ENCODE data around the gene ASPA. TPM values are rescaled to one million over a fixed set of nuclear protein-coding genes. Genes with fewer than 3 reads are reported as not detected.

Gene ASPA
- total and polyA plus RNA-seq, 2 of the 13 experiments (the other 11 are each of a cell fraction or from before 2014, with no cell fraction given): not detected

- TF ChIP-seq ZNF318 (CRISPR knock-in tag; IDR thresholded peaks at IDR 0.05): no peak
- no peak for TF ChIP-seq SRSF9 (IDR thresholded peaks at IDR 0.05; ENCODE audit: borderline replicate concordance, insufficient read depth, low read depth, low read length, poor library complexity, severe bottlenecking)
- no peak for TF ChIP-seq TBX2 (CRISPR knock-in tag; IDR thresholded peaks at IDR 0.05; ENCODE audit: borderline replicate concordance)
- no peak for TF ChIP-seq ZNF713 (CRISPR knock-in tag; IDR thresholded peaks at IDR 0.05)
- TF ChIP-seq ZNF550 (CRISPR knock-in tag; IDR thresholded peaks at IDR 0.05; ENCODE audit: borderline replicate concordance): no peak
- no peak for TF ChIP-seq U2AF1 (optimal IDR thresholded peaks at IDR 0.05; ENCODE audit: low read depth, low read length)
- TF ChIP-seq ZNF234 (CRISPR knock-in tag; conservative IDR thresholded peaks at IDR 0.05): no peak
- no peak for TF ChIP-seq SALL1 (CRISPR knock-in tag; IDR thresholded peaks at IDR 0.05)
These were observed 56.5 kb downstream of the ASPA start (continued) for GRCh38 chr17:3532106-3532858.
